Esophagus squamous epithelium (tissue), 5 donors: Measurements from ENCODE around the gene BRD9. TPM values are rescaled to one million over a fixed set of nuclear protein-coding genes. Genes with fewer than 3 reads are reported as not detected.

ENCODE experiments used
- DNase-seq: peaks from one replicate; lab custom pipeline; 2025; lab: John Stamatoyannopoulos, UW
- H3K27ac ChIP-seq, 4 donors: fragments of 200-600 bp; sonication (generic); one replicate each; pipeline ENCODE4 v1.5.1; 2016 to 2019; ENCODE audit warnings: mild to moderate bottlenecking in 1 of 4
- H3K27me3 ChIP-seq, 4 donors: fragments of 200-600 bp; sonication (generic); 1 replicate in 3 of 4; 2 replicates in 1 of 4; pipeline versions ENCODE4 v1.5.1 to v1.6.0; 2017 to 2021; ENCODE audit warnings: antibody characterized with exemption in 1 of 4
- H3K36me3 ChIP-seq, 3 donors: fragments of 200-600 bp; sonication (generic); one replicate each; pipeline ENCODE4 v1.5.1; 2016 to 2019
- H3K4me1 ChIP-seq, 3 donors: fragments of 200-600 bp; sonication (generic); one replicate each; pipeline ENCODE4 v1.5.1; 2017 to 2019
- H3K4me3 ChIP-seq, 4 donors: fragments of 200-600 bp; sonication (generic); 1 replicate in 3 of 4; 2 replicates in 1 of 4; pipeline ENCODE4 v1.5.1; 2016 to 2019; ENCODE audit warnings: mild to moderate bottlenecking in 2 of 4, moderate library complexity in 1 of 4
- H3K9me3 ChIP-seq, 3 donors: fragments of 200-600 bp; sonication (generic); one replicate each; pipeline ENCODE4 v1.5.1; 2016 to 2019
- CTCF ChIP-seq, 6 experiments: fragments of 450-650 bp in 4 of 6; fragments of 200-600 bp in 2 of 6; sonication (generic) in 2 of 6; IDR thresholded peaks; one replicate each; pipeline ENCODE4 v1.5.1; 2016 to 2019; ENCODE audit warnings: antibody characterized with exemption in 6 of 6, mild to moderate bottlenecking in 4 of 6, moderate library complexity in 4 of 6
- POLR2A ChIP-seq, 4 donors: fragments of 450-650 bp; IDR thresholded peaks; one replicate each; pipeline ENCODE4 v1.6.1; 2017; ENCODE audit warnings: antibody characterized with exemption in 4 of 4, mild to moderate bottlenecking in 4 of 4, moderate library complexity in 3 of 4
- WGBS, 2 donors: methylation state at CpG; one replicate each; pipeline ENCODE4 v1.1.5; 2018; 5-methylcytosine and 5-hydroxymethylcytosine counted together
- intact Hi-C: fragments of 100-400 bp; cut with DNase I; formaldehyde crosslinking; loops from one replicate; pipeline ENCODE4 v1.15.0; 2022
- total RNA-seq, 4 donors: library from RNA; depleted of rRNA; stranded (reverse); fragments of >200 nt; gene quantifications; one replicate each; pipeline ENCODE4 v1.1.0, GENCODE V29; 2016
- donor health status: DM: yes; HTN: yes; CAD: no.

Gene BRD9
- total RNA-seq, 4 donors from 2014 or later = 16.1 to 35.7 (median 22.3) TPM

GRCh38 chr5:864492-865167 lies 28.0 kb downstream of the BRD9 start:
- Histone ChIP-seq H3K4me3 (no peak overlapping the region), H3K27me3 (no peaks in the 10 kb centered on the region), H3K9me3 (no peaks in the 10 kb centered on the region), H3K36me3 (peaks cover 23 to 83% (median 29%) of the 10 kb centered on the region in 3 donors), H3K4me1 (peaks cover 0 to 10% (median 4%) of the 10 kb centered on the region in 3 donors), H3K27ac (no peak overlapping the region)
- intact Hi-C loops = no loop called here
- DNase-seq = no peak
- no peak for TF ChIP-seq POLR2A (IDR thresholded peaks at IDR 0.05)
- no peak for TF ChIP-seq CTCF (IDR thresholded peaks at IDR 0.05)
- 74 to 86% methylated on average over 4 to 13 of the region's 15 CpGs for WGBS, 2 donors

GRCh38 chr5:863244-863805 lies 29.3 kb downstream of the BRD9 start:
- Histone ChIP-seq H3K4me3 (no peak overlapping the region), H3K9me3 (no peaks in the 10 kb centered on the region), H3K36me3 (peaks cover 10 to 70% (median 17%) of the 10 kb centered on the region in 3 donors), H3K27ac (no peak overlapping the region), H3K4me1 (peaks cover 0 to 10% (median 4%) of the 10 kb centered on the region in 3 donors), H3K27me3 (no peaks in the 10 kb centered on the region)
- DNase-seq = no peak
- 75 to 87% methylated on average over 2 to 11 of the region's 16 CpGs for whole genome bisulfite sequencing, 2 donors
- TF ChIP-seq CTCF (IDR thresholded peaks at IDR 0.05) = no peak
- TF ChIP-seq POLR2A (IDR thresholded peaks at IDR 0.05) = no peak
- intact Hi-C loops = no loop called here

- no peak for DNase-seq
- WGBS, 2 donors = 82% methylated on average over 7 of the region's 25 CpGs; no CpG with 5 or more reads in 1 of the 2 donors
- intact Hi-C loops = no loop called here
These were observed 30.0 kb downstream of the BRD9 start for GRCh38 chr5:862367-863243.

GRCh38 chr5:861442-862366 lies 30.9 kb downstream of the BRD9 start:
- no peak for DNase-seq
- Histone ChIP-seq H3K4me1 (peaks cover 0 to 10% (median 4%) of the 10 kb centered on the region in 3 donors), H3K9me3 (no peaks in the 10 kb centered on the region), H3K27ac (no peak overlapping the region), H3K4me3 (no peak overlapping the region), H3K27me3 (no peaks in the 10 kb centered on the region), H3K36me3 (peaks cover 0 to 54% (median 15%) of the 10 kb centered on the region in 3 donors)
- WGBS, 2 donors = 66 to 76% methylated on average over 3 to 10 of the region's 22 CpGs
- TF ChIP-seq POLR2A (IDR thresholded peaks at IDR 0.05) = no peak
- no peak for TF ChIP-seq CTCF (IDR thresholded peaks at IDR 0.05)
- intact Hi-C loops = no loop called here

More at GRCh38 chr5:862367-863243, 30.0 kb downstream of the BRD9 start:
- TF ChIP-seq CTCF (IDR thresholded peaks at IDR 0.05) = no peak
- no peak for TF ChIP-seq POLR2A (IDR thresholded peaks at IDR 0.05)
- H3K27ac ChIP-seq = no peak overlapping the region
- H3K4me3 ChIP-seq = no peak overlapping the region
- no peaks in the 10 kb centered on the region for H3K27me3 ChIP-seq
- H3K36me3 ChIP-seq = peaks cover 8 to 63% (median 15%) of the 10 kb centered on the region in 3 donors
- peaks cover 0 to 10% (median 4%) of the 10 kb centered on the region in 3 donors for H3K4me1 ChIP-seq
- H3K9me3 ChIP-seq = no peaks in the 10 kb centered on the region
